ENCODE data around the gene MAPKBP1. TPM values are rescaled to one million over a fixed set of nuclear protein-coding genes. Genes with fewer than 3 reads are reported as not detected.

The MAPKBP1 gene
- polyA plus RNA-seq, 6 donors from 2014 or later, result 1.6 to 5.5 (median 2.2) TPM; not detected in 1

DNA sequence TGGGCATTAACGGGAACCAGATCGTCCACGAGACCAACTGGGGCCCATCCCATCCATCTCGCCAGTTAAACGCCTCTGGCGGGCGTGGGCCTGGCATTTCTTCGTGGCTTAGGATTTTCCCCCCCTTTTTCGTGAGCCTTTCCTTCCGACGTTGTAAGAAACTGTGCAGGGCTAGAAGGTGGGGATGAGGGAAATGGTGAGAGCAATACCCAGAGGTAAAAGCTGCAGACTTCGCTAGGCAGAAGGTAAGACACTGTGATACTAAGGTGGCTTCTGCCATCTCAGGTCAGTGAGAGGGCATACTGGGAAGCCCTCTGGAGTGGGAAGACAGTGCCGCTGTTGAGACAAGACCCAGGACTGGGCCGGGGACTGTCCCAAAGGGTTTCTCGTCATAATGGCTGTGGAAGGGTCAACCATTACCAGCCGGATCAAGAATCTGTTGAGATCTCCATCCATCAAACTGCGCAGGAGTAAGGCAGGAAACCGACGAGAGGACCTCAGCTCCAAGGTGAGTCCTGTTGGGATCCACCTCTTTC is 666 bp downstream of the MAPKBP1 start:
- H3K9me3 Mint-ChIP-seq, result no peaks in the 10 kb centered on the region
- peaks cover 55 to 70% (median 65%) of the 10 kb centered on the region in 3 donors for H3K4me1 Mint-ChIP-seq
- ATAC-seq (ENCODE audit: low read depth in 2 of 2) (no peak), DNase-seq (no peak)
- H3K36me3 Mint-ChIP-seq, result no peaks in the 10 kb centered on the region
- peak overlapping the region; percentile 94 to 98 (median 96) for H3K4me3 Mint-ChIP-seq
- peak overlapping the region; percentile 72 to 97 (median 94) for H3K27ac Mint-ChIP-seq
- no peaks in the 10 kb centered on the region for H3K27me3 Mint-ChIP-seq

DNA sequence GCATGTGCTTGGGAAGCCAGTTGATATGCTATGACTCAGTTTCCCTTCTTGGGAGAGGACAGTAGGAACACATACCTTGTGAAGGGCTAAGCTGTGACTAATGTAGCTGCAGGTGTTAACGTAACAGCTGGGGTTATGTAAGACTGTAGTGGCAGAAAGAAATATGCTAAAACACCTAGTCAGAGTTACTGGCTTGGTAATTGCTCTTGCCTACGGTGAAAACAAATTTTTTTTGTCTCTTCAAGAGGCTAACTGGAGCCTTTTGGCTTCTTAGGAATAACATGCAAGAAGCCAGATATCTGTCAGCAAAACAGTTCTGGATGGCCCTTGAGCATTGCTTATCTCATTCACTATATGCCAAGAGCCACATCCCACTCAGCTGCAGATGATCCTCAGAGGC is 1.4 kb downstream of the MAPKBP1 start:
- DNase-seq (no peak), ATAC-seq (ENCODE audit: low read depth in 2 of 2) (no peak)
- peaks cover 58 to 77% (median 72%) of the 10 kb centered on the region in 3 donors for H3K4me1 Mint-ChIP-seq
- H3K27me3 Mint-ChIP-seq, result no peaks in the 10 kb centered on the region
- peak overlapping the region in 1 of 6 donors; percentile 88 for H3K27ac Mint-ChIP-seq
- H3K9me3 Mint-ChIP-seq, result no peaks in the 10 kb centered on the region
- H3K4me3 Mint-ChIP-seq, result peak overlapping the region; percentile 94 to 98 (median 96)
- H3K36me3 Mint-ChIP-seq, result no peaks in the 10 kb centered on the region

DNA sequence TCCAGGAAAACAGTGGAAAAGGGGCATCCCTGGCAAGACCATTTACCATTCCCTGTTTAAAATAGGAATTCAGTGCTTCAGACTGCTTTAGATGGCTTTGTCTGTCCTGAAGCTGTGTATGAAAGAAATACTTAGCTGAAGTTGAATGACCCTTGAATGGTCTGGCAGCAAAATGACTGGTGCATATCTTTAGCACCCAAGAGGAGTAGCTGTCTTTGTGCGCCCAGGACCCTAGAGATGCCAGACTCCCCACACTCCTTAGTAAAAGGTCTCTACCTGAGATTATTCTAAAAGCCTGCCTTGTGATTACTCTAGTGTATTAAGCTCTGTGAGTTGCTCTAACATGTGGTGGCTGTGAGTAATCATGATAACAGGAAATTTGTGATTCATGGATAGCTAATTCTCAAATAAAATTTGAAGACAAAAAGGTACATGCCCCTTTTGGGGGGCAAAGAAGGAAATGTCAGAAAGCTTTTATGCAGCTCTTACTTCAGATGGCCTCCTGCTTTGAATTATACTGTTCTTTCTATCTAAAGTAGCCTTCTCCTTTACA is 3.2 kb downstream of the MAPKBP1 start:
- no peak overlapping the region for H3K27ac Mint-ChIP-seq

GRCh38 chr15:41778521-41778920 is 4.2 kb downstream of the MAPKBP1 start:
- Mint-ChIP-seq H3K27ac (peak overlapping the region in 1 of 6 donors; percentile 67), H3K4me3 (peak overlapping the region in 2 of 8 donors; percentile 17 to 95)

More for the DNA sequence above, 3.2 kb downstream of the MAPKBP1 start:
- Mint-ChIP-seq H3K9me3 (no peaks in the 10 kb centered on the region), H3K4me3 (peak overlapping the region in 1 of 8 donors; percentile 95), H3K27me3 (no peaks in the 10 kb centered on the region), H3K36me3 (no peaks in the 10 kb centered on the region), H3K4me1 (peaks cover 59 to 92% (median 78%) of the 10 kb centered on the region in 3 donors)
- no peak for ATAC-seq (ENCODE audit: low read depth in 2 of 2)
- no peak for DNase-seq

GRCh38 chr15:41779662-41780157 is 5.4 kb downstream of the MAPKBP1 start:
- no peak for ATAC-seq (ENCODE audit: low read depth in 2 of 2)
- Mint-ChIP-seq H3K4me3 (peak overlapping the region in 2 of 8 donors; percentile 12 to 71), H3K9me3 (no peaks in the 10 kb centered on the region), H3K27ac (peak overlapping the region in 2 of 6 donors; percentile 72 to 87), H3K4me1 (peaks cover 46 to 85% (median 72%) of the 10 kb centered on the region in 3 donors), H3K36me3 (no peaks in the 10 kb centered on the region), H3K27me3 (no peaks in the 10 kb centered on the region)
- DNase-seq, result no peak

More at GRCh38 chr15:41778521-41778920, 4.2 kb downstream of the MAPKBP1 start:
- no peaks in the 10 kb centered on the region for H3K9me3 Mint-ChIP-seq
- DNase-seq (no peak), ATAC-seq (ENCODE audit: low read depth in 2 of 2) (no peak)
- H3K4me1 Mint-ChIP-seq, result peaks cover 57 to 95% (median 77%) of the 10 kb centered on the region in 3 donors
- no peaks in the 10 kb centered on the region for H3K36me3 Mint-ChIP-seq
- no peaks in the 10 kb centered on the region for H3K27me3 Mint-ChIP-seq

- peak overlapping the region in 2 of 8 donors; percentile 5 to 12 for H3K4me3 Mint-ChIP-seq
- peak overlapping the region in 2 of 6 donors; percentile 41 to 72 for H3K27ac Mint-ChIP-seq
- H3K4me1 Mint-ChIP-seq, result peaks cover 41 to 79% (median 67%) of the 10 kb centered on the region in 3 donors
- no peaks in the 10 kb centered on the region for H3K27me3 Mint-ChIP-seq
- no peak for ATAC-seq (ENCODE audit: low read depth in 2 of 2)
- no peak for DNase-seq
- H3K9me3 Mint-ChIP-seq, result no peaks in the 10 kb centered on the region
- no peaks in the 10 kb centered on the region for H3K36me3 Mint-ChIP-seq
Measured at GRCh38 chr15:41780266-41780665, 6.0 kb downstream of the MAPKBP1 start.

DNA sequence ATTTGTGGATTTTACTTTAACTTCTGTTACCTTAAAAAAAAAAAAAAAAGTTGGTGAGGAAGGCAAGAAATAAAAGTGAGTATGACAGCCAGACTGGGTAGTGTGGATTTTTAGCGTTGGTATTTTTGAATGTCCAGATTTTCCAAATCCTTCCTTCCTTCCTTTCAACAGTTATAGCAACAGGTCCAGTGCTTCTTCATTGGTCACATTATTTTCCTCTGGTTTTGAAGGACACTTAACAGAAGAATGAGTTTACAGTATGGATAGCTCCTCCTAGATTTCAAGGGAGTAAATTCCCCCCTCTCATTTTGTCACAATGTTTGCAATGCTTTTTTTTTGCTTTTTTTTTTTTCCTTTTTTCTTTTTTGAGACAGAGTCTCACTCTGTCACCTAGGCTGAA is 6.4 kb downstream of the MAPKBP1 start:
- peak overlapping the region in 3 of 6 donors; percentile 41 to 50 (median 42) for H3K27ac Mint-ChIP-seq
- no peak for DNase-seq
- no peaks in the 10 kb centered on the region for H3K27me3 Mint-ChIP-seq
- no peaks in the 10 kb centered on the region for H3K36me3 Mint-ChIP-seq
- H3K4me1 Mint-ChIP-seq, result peaks cover 38 to 75% (median 63%) of the 10 kb centered on the region in 3 donors
- no peak overlapping the region for H3K4me3 Mint-ChIP-seq
- no peaks in the 10 kb centered on the region for H3K9me3 Mint-ChIP-seq
- ATAC-seq (ENCODE audit: low read depth in 2 of 2), result no peak

DNA sequence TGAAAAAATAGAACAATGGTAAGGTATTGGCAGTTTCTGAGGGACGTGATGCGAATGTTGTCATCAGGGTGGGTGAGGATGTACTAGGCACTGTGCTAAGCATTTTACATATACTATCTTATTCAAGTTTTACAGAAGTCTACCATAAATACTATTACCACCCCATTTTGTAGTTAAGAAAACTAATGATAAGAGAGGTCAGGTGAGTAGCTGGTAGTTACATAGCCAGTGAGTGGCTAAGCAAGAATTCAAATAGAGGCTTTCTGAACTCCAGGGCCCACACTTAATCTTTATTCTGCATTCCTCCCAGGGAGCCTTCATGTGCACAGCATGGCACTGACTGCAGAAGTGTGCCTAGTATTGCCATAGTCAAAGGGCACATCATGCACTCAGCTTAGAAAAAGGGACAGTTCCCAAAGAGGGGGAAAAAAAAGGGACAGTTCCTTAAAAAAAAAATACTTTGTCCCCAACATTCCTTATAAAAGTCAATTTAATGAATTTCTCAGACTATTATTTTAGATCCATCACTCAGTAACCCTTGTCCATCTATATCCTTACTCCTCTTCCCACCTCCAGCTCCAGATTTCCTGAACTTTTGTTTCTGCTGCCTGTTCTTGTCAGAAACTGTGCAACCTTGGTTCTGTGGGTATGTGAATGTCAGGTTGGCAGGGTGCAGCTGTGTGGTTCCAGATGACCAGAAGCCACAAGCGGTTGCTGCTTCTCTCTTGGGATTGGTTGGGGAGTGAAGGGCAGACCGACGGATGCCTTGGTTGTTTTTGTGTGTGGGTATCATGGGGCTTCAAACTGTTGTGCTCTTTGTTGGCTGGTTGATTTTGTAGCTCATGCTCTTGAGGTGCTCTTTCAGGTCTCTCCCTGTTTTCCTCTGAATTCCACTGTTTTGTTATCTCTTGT is 8.3 kb downstream of the MAPKBP1 start:
- ATAC-seq (ENCODE audit: low read depth in 2 of 2) (peak; percentile 95 to 99), DNase-seq (peak; percentile 52)
- no peaks in the 10 kb centered on the region for H3K27me3 Mint-ChIP-seq
- H3K27ac Mint-ChIP-seq, result peak overlapping the region in 5 of 6 donors; percentile 16 to 96 (median 86)
- H3K4me1 Mint-ChIP-seq, result peaks cover 27 to 60% (median 54%) of the 10 kb centered on the region in 3 donors
- H3K4me3 Mint-ChIP-seq, result peak overlapping the region; percentile 29 to 81 (median 62)
- H3K36me3 Mint-ChIP-seq, result no peaks in the 10 kb centered on the region
- H3K9me3 Mint-ChIP-seq, result no peaks in the 10 kb centered on the region

DNA sequence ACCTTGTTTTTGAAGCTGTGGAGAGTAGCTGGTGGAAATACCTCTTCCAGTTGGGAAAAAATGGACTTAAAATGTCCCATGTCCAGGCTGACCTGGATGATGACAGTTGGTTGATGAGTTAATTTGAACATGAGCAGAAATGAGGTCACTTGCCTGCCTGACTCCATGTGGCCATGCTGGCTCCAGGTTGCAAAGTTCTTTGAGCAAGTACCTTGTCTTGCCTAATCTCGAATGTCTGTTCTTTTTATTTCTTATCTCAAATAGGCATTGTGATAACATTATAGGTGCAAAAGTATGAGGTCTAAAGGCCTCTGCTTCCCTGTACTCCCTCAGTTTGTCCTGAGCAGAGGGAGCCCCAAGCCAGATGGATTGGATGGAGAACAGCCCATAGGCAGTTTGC is 9.0 kb downstream of the MAPKBP1 start:
- DNase-seq (no peak), ATAC-seq (ENCODE audit: low read depth in 2 of 2) (no peak)
- Mint-ChIP-seq H3K27me3 (no peaks in the 10 kb centered on the region), H3K9me3 (no peaks in the 10 kb centered on the region), H3K36me3 (no peaks in the 10 kb centered on the region), H3K27ac (peak overlapping the region in 5 of 6 donors; percentile 11 to 96 (median 86)), H3K4me1 (peaks cover 24 to 57% (median 49%) of the 10 kb centered on the region in 3 donors), H3K4me3 (peak overlapping the region in 7 of 8 donors; percentile 29 to 78 (median 62))

GRCh38 chr15:41788262-41788661 is 14.0 kb downstream of the MAPKBP1 start:
- peak; percentile 35 to 52 for ATAC-seq (ENCODE audit: low read depth in 2 of 2)
- H3K36me3 Mint-ChIP-seq, result no peaks in the 10 kb centered on the region
- H3K4me3 Mint-ChIP-seq, result peak overlapping the region in 2 of 8 donors; percentile 42 to 55
- no peak for DNase-seq
- H3K27ac Mint-ChIP-seq, result peak overlapping the region in 2 of 6 donors; percentile 2 to 5
- H3K4me1 Mint-ChIP-seq, result peaks cover 44 to 52% (median 49%) of the 10 kb centered on the region in 3 donors
- H3K9me3 Mint-ChIP-seq, result no peaks in the 10 kb centered on the region
- no peaks in the 10 kb centered on the region for H3K27me3 Mint-ChIP-seq

DNA sequence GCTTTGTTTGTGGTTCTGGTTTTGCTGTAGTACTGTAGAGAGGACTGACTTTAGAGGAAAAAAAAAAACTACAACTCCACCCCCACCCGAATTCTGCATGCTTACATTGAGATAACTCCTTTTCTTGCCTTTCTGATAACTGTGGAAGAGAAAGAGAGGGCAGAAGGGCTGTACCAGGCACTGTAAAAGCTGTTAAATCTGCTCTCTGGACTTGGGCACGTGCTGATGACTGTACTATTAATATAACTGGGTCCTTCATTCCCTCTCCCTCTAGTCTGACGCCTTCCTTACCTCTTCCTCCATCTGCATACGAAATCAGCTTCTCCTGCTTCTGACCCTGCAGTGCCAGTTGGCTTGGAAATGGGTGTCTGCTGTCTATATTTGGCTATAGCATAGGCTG is 15.0 kb downstream of the MAPKBP1 start:
- peak overlapping the region in 2 of 6 donors; percentile 48 to 69 for H3K27ac Mint-ChIP-seq
- H3K4me3 Mint-ChIP-seq, result no peak overlapping the region
- no peaks in the 10 kb centered on the region for H3K27me3 Mint-ChIP-seq
- ATAC-seq (ENCODE audit: low read depth in 2 of 2), result no peak
- DNase-seq, result no peak
- no peaks in the 10 kb centered on the region for H3K9me3 Mint-ChIP-seq
- H3K36me3 Mint-ChIP-seq, result no peaks in the 10 kb centered on the region
- peaks cover 44 to 50% (median 46%) of the 10 kb centered on the region in 3 donors for H3K4me1 Mint-ChIP-seq

DNA sequence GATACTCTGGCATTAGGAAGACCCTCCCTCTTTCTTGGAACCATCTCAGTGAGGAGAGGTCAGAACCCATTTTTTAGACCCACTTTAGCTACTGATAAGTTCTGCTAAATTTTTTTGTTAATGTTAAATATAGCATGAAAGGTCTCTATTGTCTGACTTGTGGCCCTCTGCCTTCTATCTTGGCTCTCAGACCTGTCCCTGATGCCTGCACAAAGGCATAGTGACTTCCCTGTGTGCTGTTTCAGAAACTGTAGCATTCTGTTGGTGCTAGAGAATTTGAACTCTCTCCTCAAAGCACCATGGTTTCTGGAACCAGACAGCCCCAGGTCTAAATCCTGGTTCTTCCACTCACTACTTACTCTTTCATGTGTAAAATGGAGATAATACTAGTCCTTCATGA is 15.4 kb downstream of the MAPKBP1 start:
- Mint-ChIP-seq H3K9me3 (no peaks in the 10 kb centered on the region), H3K4me3 (no peak overlapping the region), H3K27ac (peak overlapping the region in 2 of 6 donors; percentile 48 to 69), H3K4me1 (peaks cover 46 to 52% (median 49%) of the 10 kb centered on the region in 3 donors), H3K27me3 (no peaks in the 10 kb centered on the region), H3K36me3 (no peaks in the 10 kb centered on the region)
- DNase-seq (no peak), ATAC-seq (ENCODE audit: low read depth in 2 of 2) (no peak)

GRCh38 chr15:41790169-41790568 is 15.9 kb downstream of the MAPKBP1 start:
- Mint-ChIP-seq H3K4me1 (peaks cover 51 to 57% (median 52%) of the 10 kb centered on the region in 3 donors), H3K27me3 (no peaks in the 10 kb centered on the region), H3K9me3 (peaks cover 0 to under 1% (median 0%) of the 10 kb centered on the region in 7 donors), H3K36me3 (no peaks in the 10 kb centered on the region), H3K4me3 (no peak overlapping the region), H3K27ac (no peak overlapping the region)
- DNase-seq (no peak), ATAC-seq (ENCODE audit: low read depth in 2 of 2) (no peak)

All from naive B cell (primary cell).